Stimulated activated CD4-positive, alpha-beta T cell treated with anti-CD3 and anti-CD28 coated beads, Interleukin-15, amount 100 ng/mL, for 24 hours (primary cell): ENCODE results near the gene TNFRSF25.
A peak's percentile ranks its signal among the peaks of the same experiment; 100 is the strongest.

Source experiments
- DNase-seq: peaks from one replicate; pipeline ENCODE4 v3.0.0-alpha.2; 2020

The TNFRSF25 gene

GRCh38 chr1:6414443-6414844, 51.5 kb downstream of the TNFRSF25 start:
- DNase-seq, result peak; percentile 70

GRCh38 chr1:6412896-6413295, 53.1 kb downstream of the TNFRSF25 start:
- DNase-seq, result no peak
